Hematopoietic multipotent progenitor cell (in vitro differentiated cells): ENCODE data around the gene TLE2. TPM values are rescaled to one million over a fixed set of nuclear protein-coding genes. Genes with fewer than 3 reads are reported as not detected.
"Not testable (repeated sequence)": the region's sequence is repeated elsewhere in the genome, so short reads cannot be mapped to it uniquely, and the experiment has no call there.

Experiments used
- DNase-seq, 3 donors: peaks; one replicate each; pipeline ENCODE4 v3.0.0-alpha.2; 2011 to 2015; ENCODE audit warnings: low read depth in 2 of 3, low spot score in 2 of 3
- total RNA-seq: library from RNA; depleted of rRNA; stranded (reverse); fragments of >200 nt; gene quantifications from one replicate; pipeline ENCODE4 v1.2.3, GENCODE V29; 2012

TLE2 gene
- total RNA-seq, 1 donor = 0.27 TPM

GRCh38 chr19:3039125-3039524, 10.0 kb upstream of the TLE2 start:
- DNase-seq = no peak

DNA sequence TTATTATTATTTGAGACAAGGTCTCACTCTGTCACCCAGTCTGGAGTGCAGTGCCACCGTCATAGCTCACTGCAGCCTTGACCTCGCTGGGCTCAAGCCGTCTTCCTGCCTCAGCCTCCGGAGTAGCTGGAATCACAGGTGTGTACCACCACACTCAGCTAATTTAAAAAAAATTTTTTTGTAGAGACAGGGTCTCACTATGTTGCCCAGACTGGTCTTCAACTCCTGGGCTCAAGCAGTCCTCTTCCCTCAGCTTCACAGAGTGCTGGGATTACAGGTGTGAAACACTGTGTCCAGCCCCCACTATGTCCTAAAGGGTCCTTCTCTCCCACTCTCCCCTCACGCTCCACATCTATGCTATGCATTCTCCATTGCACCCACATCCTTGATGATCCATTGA, 9.1 kb upstream of the TLE2 start:
- no peak for DNase-seq

DNA sequence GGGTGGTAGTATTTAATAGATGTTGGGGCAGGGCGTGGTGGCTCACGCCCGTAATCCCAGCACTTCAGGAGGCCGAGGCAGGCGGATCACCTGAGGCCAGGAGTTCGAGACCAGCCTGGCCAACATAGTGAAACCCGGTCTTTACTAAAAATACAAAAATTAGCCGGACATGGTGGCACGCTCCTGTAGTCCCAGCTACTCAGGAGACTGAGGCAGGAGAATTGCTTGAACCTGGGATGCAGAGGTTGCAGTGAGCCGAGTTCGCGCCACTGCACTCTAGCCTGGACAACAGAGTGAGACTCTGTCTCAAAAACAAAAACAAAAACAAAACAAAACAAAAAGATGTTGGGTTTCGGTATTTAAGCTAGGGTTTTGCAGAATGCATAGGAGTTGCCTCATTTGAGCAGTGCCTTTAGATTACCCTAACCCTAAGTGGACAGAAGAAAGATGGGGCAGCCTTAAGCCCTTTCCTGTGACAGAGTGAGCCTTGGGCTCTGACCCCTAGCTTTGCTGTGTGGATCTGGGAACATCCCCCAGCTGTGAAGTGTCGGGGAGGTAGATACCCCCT, 8.0 kb upstream of the TLE2 start:
- not testable (repeated sequence) for DNase-seq

DNA sequence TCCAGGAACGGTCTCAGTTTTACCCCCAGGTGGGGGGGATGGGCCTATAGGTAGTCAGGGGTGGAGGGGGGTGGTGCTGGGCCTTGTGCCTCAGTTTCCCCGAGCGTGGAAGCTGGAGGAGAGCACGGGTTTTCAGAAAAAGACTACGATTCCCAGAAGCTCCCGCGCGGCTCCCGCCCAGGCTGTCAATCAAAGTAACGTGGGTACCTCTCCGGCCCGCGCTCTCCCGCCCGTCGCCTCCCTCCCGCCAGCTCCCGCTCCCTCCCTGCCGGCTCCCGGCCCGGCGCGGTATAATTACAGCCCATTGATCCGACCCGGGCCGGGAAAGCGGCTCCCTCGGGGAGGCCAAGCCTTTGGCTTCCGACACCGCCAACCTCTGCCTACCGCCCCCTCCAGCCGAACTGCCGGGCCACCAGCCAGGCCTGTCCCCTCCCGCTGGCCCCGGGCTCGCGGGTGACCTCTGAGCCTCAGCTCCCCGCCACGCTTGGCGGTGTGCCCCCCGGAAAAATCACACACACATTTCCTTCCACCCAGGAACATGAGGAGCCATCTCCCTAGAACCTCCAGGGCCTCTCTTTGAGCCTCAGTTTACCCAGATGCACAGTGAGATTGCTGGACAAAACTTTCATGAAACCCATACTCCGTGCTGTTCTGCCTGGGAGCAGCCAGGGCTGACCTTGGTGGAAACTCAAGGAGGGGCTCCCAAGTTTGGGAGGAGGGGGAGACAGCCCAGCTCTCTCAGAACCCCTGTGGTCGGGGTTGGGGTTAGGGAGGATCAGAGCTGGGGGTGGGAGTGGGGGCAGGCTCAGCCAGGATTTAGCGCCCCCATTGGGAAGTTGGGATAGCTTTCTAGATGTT, 7.3 kb upstream of the TLE2 start:
- peak; percentile 76 to 90 (median 90) for DNase-seq

GRCh38 chr19:3035542-3036118, 6.5 kb upstream of the TLE2 start:
- DNase-seq = peak; percentile 90 to 99 (median 99)

DNA sequence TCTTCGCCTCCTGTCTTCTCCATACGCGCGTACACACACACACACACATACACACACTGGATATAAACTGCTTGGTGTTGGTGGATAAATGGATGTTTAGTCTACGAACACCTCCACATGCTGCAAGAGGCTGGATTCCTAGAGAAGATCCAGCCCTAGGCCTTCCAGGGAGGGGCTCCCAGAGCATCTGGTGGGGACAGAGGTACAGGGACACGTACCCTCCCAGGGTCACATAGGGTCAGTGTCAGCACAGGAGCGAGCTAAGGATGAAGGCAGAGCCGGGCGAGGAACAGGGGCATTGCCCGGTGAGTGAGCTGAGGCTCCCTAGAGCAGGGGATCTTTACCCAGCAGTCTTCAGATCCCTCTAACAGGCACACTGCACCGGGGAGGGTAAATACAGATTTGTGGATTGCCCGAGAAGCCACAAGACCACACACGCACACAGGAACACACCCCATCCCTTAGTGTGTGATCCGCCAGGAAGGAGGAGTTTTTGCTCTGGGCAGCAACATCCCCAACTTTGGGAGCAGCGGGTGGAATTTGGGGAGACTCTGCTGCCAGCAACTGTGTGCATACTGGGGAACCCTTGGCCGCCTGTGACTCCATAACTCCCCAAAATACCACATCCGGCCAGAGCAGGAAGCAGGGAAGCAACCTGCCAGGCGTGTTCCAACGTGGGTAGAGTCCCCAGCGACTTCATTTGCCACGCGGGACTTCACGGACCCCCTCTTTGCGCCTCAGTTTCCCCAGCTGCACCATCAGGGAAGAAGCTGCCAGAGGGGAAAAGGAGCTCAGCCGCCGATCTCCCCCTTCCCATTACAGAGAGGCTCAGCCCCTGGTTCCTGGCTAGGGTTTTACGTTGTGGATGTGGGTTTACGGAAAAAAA, 5.8 kb upstream of the TLE2 start:
- peak in 1 of 3 donors; percentile 50 for DNase-seq

DNA sequence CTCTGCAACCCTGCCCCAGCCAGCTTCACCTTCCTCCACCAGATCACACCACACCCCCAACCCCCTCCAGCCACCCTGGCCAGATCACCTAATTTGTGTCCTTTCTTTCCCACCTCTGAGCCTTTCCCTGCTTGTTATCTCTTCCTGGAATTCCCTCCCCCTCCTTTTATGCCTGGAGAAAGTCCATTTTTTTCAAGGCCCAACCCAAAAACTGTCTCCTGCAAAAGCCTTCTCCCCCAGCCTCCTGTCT, 5.3 kb upstream of the TLE2 start:
- no peak for DNase-seq

DNA sequence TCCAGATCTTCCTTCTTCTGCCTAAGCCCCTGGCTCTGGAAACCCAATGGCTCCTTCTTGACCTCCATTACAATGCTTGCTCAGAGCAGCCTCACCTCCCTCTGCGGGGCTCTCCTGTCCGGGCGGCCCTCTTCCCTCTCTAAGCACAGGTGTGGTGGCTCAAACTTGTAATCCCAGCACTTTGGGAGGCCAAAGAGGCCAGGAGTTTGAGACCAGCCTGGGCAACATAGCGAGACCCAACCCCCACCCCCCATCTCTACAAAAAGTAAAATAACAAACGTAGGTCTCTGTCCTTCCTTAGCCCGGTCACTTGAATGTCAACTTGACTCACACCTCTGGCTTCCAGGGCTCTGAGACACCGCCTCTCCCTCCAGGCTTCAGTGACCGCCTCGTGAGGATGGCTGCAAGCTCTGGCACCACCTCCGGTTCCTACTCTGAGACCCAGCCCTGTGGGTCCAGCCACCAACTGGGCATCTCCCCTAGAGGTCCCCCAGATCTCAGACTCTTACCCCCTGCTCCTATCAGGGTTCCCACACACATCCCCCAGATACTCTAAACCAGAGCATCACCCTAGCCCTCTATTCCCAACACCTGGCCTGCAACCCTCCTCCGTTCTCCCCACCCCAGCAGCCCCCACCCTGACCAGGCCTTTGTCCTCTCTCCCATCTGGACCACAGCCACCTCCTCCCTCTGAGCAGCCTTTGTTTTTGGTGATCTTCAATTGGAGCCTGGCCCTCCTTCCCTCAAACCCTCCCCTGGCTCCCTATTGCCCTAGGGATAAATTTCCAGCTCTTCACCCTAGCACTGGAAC, 4.7 kb upstream of the TLE2 start:
- no peak for DNase-seq

DNA sequence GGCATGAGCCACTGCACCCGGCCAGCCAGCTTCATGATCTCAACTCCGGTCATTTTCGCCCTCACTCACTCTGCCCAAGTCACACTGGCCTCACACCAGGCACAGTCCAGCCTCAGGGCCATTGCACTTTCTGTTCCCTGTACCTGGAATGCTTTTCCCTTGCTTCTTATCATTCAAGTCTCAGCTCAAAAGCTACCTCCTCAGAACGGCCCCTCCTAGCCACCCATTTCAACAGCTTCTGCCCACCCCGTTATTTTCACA, 2.5 kb upstream of the TLE2 start:
- no peak for DNase-seq

DNA sequence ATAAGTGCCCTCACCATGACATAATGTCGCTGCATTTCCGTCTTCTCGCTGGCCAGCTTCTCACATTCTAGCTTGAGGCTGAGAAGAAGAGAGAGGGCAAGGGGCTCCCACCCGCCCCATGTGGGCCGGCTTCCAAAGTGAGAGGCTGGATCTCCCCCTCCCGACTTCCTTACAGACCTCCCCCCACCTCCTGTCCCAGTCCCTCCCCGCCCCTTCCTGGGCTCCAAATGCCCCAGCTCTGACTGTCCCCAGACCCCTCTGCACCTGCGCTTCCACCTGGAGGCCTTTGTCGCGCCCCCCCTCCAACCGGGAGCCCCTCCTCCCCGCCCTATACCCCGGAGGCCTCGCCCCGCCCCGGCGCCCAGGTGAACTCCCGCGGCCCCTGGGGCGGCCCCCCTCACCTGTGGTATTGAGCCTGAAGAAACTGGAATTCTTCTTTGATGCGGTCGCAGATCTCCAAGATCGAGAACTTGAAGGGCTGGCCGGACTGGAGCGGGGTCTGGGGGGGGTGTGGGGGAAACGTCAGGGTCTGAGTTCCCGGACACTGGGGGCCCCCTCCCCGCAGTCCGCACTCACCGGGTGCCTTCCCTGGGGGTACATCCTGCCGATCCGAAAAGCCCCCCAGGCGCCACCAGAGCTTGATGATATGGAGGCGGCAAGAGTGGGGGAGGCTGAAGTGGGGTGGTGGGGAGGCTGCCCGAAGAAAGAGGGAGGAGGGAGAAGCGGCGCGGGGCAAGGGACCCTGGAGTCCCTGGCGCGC, 595 bp downstream of the TLE2 start:
- peak in 1 of 3 donors; percentile 39 for DNase-seq

DNA sequence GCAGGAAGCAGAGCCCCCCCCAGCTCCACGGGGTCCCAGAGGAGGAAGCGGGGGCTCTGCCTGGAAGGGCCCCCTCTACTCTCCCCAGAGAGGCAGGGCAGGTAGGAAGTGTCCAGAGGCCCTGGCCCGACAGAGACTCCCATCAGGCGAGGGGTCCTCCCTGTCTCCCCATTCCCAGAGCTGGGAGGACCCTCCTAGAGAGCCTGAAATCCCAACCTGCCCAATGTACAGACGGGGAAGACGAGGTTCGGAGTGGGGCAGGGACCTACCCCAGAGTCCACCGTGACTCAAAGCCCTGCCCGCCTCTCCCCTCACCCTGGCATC, 1.1 kb downstream of the TLE2 start:
- DNase-seq = no peak

DNA sequence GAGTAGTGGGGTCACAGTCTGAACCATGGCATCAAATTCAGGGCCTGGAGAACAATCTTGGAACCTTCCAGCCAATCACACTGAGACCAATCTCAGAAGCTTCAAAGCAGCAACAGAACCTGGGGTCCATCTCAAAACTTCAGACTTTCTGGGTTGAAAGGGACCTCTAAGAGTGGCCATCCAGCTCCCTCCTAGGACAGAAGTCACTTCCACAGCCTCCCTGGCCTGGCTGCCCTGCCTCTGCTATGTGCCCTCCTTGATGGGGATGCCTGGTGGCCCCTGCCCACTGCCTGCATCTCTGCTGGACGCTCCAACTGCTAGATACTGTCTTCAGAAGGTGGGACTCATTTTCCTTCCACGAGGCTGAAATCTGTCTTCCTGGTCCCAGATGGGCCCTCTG, 1.8 kb downstream of the TLE2 start:
- DNase-seq = no peak

DNA sequence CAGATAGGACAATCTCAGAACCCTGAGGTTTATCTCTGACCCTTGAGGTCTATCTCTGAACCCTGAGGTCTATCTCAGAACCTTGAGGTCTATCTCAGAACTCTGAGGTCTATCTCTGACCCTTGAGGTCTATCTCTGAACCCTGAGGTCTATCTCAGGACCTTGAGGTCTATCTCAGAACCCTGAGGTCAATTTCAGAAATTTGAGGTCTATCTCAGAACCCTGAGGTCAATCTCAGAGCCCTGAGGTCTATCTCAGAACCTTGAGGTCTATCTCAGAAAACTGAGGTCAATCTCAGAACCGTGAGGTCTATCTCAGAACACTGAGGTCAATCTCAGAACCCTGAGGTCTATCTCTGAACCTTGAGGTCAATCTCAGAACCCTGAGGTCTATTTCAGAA, 2.3 kb downstream of the TLE2 start:
- DNase-seq = no peak

- DNase-seq = no peak
Measured at GRCh38 chr19:3025549-3025886, 3.6 kb downstream of the TLE2 start.

GRCh38 chr19:3024870-3025548, 4.1 kb downstream of the TLE2 start:
- peak in 1 of 3 donors; percentile 62 for DNase-seq

DNA sequence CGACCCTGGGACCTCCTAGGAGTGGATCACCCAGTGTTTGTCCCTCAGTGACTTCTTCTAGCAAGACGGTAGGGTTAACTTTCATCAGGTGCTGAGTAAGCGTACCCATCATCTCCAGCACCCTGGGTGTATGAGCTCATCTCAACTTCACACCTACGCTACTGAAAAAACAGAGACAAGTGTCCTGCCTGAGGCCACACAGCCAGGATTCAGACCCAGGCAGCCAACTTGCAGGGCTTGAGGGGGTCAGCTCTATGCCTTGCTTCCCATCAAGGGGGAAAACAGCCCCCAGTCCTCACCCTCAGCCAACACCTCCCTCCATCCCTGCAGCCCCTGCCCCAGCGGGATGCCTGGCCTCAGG, 4.6 kb downstream of the TLE2 start:
- no peak for DNase-seq

- DNase-seq = no peak
Measured at GRCh38 chr19:3020321-3020960, 8.6 kb downstream of the TLE2 start.

DNA sequence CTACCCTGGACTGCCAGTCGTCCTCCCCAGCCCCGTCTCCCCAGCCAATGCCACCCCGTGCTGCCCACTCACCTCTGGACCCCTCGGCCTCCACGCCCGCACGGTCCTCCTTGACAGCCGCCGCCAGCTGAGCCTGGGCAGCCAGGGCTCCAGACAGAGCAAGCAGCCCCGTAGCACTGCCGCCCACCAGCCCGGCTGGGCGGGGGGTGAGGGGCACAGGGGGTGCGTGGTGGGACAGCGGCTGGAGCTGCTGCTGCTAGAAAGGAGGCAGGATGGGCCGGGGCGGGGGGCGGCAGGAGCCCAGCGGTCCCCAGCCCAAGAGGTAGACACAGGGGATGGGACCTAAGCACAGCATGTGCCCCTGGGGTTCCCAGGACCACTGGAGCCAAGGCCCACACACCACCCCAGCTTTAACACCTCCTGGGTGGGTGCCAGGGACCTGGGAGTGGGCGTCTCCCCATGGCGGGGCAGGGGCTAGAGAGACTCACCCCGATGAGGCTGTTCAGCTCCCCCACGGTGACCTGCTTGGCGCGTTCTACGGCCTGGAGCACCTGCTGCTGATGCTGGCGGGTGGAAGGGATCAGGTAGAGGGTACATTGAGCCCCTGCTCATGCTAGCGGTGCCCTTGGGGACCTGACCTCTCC, 9.7 kb downstream of the TLE2 start:
- no peak for DNase-seq

DNA sequence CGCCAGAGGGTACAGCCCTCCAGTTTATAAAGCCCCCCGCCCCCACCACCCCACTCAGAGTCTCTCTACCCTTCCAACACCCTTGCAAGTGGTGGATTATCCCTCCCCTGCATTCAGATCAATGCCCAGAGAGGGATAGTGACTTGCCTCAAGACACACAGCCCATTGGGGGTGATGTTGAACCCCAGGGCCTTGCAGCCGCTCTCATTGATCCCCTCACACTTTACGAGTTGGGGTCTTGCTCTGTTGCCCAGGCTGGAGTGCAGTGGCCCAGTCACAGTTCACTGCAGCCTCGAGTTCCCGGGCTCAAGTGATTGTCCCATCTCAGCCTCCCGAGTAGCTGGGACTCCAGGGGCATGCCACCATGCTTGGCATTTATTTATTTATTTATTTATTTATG, 11.2 kb downstream of the TLE2 start:
- DNase-seq = no peak
